Fibroblast of skin of left biceps (primary cell): ENCODE measurements around the gene CIZ1.

Experiments used
- DNase-seq, 2 experiments: peaks; one replicate each; pipeline ENCODE4 v3.0.0-alpha.2; 2013; ENCODE audit warnings: low read depth in 2 of 2

Gene CIZ1

DNA sequence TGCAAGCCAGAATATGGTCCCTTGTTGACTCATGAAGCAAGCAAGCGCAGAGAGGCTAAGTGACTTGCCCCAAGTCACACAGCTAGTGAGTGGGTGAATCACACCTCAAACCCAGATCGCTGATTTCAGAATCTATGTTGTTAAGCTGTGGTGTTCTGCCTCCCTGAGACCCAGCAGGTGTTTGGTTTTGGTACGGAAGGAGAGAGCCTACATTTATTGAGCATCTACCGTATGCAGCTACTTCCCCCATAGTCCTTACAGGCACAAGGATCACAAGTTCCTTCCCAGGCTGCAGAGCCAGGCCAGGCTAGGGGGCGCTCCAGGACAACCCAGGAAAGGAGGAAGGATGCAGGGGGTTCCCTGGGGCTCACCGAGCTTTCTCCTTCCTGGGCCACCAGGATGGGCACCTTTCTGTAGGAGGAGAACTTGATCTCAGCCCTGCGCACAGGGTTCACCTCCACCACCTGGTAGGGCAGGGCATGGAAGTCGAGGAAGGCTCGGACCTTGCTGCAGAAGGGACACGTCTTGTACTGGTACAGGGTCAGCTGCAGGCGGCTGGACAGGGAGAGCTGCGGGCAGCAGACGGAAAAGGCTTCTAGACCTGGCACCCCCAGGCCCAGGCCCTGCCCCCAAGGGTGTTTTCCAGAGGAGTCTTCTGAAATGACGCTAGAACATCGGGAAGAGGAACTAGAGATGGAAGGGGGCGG lies 66.3 kb downstream of the CIZ1 start:
- peak in 1 of 2 experiments; percentile 5 for DNase-seq

DNA sequence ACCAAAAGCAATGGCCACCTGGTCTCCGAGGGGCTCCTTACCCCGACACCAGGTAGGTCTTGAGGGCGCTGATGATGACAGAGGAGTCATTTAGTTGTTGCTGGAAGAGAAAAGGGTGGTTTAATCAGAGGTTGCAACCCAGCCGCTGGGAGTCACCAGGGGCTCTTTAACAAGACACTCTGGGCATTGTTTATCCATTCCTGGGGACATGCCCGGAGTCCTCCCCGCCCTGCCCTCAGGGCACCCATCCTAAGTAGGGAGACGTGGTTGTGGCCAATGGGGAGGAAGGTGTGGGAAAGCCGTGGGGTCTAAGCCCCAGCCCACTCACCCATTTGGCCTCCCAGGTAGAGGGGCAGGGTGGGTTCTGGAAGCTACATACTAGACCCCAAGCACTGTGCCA lies 66.9 kb downstream of the CIZ1 start:
- no peak for DNase-seq

GRCh38 chr9:128123451-128124080 lies 67.8 kb downstream of the CIZ1 start:
- no peak for DNase-seq

DNA sequence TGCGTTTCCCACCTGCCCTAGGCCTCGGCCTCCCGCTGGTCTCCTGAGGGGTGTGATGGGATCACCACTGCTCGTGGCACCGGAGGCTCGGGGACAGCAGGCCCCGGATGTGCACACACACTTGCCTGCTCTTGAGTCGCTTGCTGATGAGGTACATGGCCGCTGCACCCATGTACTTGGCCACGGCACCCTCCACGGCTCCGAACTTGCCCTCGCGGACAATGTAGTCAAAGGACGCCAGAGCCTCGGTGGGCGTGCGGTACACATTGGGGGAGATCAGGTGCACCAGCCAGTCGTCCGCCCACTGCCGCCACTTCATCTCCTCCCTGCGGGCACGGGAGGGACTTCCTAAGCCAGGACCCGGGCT lies 68.6 kb downstream of the CIZ1 start:
- no peak for DNase-seq

DNA sequence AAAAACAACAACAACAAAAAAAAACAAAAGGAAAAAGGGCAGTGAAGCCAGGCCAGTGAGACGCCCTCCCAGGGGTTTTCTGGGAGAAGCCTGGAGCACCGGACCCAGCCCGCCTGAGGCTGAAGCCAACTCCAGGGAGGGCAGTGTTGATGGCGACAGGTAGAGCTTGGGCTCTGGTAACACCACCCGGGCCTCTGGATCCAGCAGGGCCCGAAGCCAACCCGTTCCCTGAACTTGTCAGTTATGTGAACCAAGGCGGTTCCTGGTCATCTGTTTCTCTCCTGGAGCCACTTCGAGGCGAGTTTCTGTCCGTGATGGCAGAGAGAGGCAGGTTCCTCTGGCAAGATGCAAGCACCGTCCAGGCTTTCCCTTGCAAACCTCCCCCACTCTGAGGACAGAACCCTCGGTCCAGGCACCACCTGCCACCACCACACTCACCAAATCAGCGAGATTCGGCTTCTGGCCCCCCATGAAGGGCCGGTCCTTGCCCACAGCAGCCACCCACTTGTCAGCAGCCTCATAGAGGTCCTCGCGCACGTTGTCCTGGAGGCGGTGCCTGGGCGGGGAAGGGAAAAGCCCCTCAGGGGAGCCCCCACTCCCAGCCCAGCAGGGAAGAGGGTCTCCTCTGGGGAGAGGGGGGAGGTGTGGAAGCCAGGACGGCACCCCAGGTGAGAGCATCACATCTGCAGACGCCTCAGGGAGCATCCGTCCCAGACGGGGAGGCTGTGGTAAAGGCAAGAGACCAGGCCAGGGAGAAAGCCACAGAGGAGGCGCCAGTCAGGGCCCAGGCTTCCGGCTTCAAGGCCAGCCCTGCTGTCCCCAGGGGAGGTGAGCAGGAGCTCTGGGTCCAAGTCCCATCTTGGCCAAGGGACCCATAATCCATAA lies 69.2 kb downstream of the CIZ1 start:
- no peak for DNase-seq

DNA sequence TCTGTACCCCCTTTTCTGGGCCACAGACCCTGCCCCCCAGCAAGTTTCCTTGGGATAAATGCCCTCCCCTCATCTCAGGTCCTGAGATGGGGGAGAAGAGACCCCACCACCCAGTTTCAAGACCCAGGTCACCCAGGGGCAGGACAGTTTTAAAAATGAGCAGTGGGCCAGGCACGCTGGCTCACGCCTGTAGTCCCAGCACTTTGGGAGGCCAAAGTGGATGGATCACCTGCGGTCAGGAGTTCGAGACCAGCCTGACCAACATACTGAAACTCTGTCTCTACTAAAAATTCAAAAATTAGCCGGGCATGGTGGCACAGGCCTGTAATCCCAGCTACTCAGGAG lies 69.9 kb downstream of the CIZ1 start:
- DNase-seq, result no peak

GRCh38 chr9:128120741-128121465 lies 70.5 kb downstream of the CIZ1 start:
- no peak for DNase-seq

DNA sequence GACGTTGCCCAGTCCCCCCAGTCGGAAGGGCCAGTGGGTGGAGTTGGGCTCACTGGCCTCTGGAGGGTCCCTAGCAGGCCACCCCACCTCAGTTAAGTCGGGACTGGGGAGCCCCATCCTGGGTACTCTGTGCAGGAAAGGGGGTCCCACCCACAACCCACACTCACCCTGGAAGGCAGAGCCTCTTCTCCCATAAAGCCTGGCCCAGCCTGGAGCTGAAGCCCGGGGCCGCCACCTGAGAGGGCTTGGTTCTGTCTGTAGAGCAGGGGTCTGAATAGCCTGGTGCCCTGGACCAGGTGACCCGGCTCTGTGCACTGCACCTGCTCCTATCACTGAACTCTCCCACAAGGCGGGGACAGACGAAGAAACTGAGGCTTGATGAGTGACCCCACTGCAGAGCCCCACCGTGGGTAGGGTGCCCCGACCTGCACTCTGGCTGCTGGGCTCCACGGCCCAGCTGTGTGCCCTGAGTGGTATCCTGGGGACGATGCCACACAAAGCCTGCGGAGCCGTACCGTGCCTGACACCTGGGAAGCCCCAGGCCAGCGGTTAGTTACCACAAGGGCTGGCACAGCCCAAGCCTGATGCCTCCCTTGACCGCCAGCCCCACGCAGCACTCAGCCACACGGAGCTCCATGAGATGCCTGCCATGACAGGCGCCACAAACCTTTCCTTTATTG lies 71.2 kb downstream of the CIZ1 start:
- DNase-seq, result no peak

DNA sequence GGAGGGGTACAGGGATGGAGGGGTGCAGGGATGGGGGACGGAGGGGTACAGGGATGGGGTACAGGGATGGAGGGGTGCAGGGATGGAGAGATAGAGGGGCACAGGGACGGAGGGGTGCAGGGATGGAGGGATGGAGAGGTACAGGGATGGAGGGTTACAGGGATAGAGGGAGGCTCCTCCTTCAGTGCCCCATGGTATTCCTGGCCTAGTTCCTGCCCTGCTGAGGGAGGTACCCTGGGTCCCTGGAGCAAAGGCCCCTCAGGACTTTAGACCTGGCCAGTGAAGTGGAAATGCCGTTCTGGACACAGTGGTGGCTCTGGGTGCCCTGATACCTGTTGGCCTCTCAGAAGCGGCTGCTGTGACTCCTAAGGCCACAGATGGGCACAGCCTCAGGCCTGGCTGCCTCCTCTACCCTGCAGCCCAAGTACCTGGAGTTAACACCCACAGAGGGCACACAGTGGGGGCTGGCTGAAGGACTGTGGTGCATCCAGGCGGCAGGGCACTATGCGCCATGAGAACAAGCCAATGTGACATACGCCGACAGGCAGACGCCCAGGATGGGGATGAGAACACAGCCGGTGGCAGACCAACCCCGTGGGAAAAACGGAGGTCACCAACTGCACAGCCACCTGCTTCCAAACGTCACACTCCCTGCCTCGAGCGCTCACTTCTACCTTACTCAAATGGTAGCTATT lies 72.3 kb downstream of the CIZ1 start:
- no peak for DNase-seq

GRCh38 chr9:128118472-128118857 lies 72.9 kb downstream of the CIZ1 start:
- no peak for DNase-seq

DNA sequence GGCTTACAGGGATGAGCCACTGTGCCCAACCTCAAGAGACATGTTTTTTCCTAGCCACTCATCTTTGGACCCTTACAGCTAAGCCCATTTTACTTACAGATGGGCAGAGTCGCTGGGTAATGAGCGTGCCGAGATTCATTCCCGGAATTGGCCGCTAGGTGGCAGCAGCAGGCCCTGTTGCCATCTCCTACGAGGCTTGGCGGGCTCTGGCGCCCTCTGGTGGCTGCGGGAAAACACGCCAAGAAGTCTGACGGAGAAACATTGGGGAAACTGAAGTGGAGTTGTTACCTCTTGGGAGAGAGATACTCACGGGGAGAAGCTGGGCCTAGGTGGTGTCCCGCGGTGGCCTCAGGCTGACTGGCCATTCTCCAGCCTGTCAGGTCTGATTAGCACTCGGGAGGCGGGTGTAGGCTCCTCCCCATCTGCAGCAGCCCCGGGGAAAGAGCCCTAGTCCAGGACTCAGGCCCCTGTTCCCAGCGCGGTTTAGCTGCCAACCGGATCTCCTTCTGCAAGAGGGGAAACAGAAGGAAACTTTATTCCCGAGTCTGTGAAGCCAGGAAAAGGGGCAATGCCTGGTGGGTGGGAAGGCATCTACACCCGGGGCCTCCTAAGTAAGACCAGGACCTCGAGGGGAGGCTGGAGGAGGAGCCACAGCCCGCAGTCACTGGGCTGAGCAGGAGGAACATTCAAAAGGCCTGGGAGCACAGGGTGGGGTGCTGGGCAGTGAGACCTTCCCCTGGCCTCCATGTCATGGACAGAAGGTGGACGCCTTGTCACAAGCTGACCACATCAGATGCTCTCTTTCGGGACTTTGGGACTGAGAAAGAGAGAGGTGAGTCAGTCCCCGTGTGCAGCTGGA lies 73.5 kb downstream of the CIZ1 start:
- DNase-seq, result peak; percentile 50 to 56

- DNase-seq, result no peak
These were observed 75.0 kb downstream of the CIZ1 start for GRCh38 chr9:128116104-128117083.
